H1 (cell line): ENCODE data around the gene SPATA31A5. TPM values are rescaled to one million over a fixed set of nuclear protein-coding genes. Genes with fewer than 3 reads are reported as not detected.
"Not testable (repeated sequence)": the region's sequence is repeated elsewhere in the genome, so short reads cannot be mapped to it uniquely, and the experiment has no call there.

ENCODE experiments used
- CTCF ChIA-PET: fragments of 300-600 bp; sonication (Branson Sonifier 250); formaldehyde crosslinking; loops from one replicate; lab custom pipeline; 2021; ENCODE audit not compliant: partially characterized antibody; lab: Charles Lee
- POLR2A ChIA-PET: fragments of 300-600 bp; sonication (Branson Sonifier 250); formaldehyde crosslinking; loops from one replicate; lab custom pipeline; 2021; ENCODE audit warnings: inconsistent platforms; ENCODE audit not compliant: partially characterized antibody; lab: Charles Lee
- DNase-seq, 2 experiments: peaks; one replicate each; pipeline versions ENCODE4 v3.0.0 to v3.0.0-alpha.2; 2010 to 2022; ENCODE audit warnings: low spot score in 2 of 2, low read depth in 1 of 2, mixed read lengths in 1 of 2
- FAIRE-seq: peaks from 2 replicates; lab custom pipeline; 2011; peaks lifted over from hg19 to GRCh38; lab: Jason Lieb, UNC
- H2AFZ ChIP-seq: 2 replicates; pipeline ENCODE4 v1.8.1; 2012; ENCODE audit warnings: low read length, inconsistent platforms
- H2AK5ac ChIP-seq: 2 replicates; pipeline ENCODE4 v1.6.1; 2013; ENCODE audit warnings: low read depth, low read length
- H2BK120ac ChIP-seq: replicated peaks from 2 replicates; pipeline ENCODE3; 2013; ENCODE audit warnings: low read depth, low read length, inconsistent platforms
- H2BK12ac ChIP-seq: 2 replicates; pipeline ENCODE4 v1.6.1; 2013; ENCODE audit warnings: low read depth, low read length
- H2BK15ac ChIP-seq: 2 replicates; pipeline ENCODE4 v1.6.1; 2013; ENCODE audit warnings: low read length
- H2BK20ac ChIP-seq: 2 replicates; pipeline ENCODE4 v1.6.1; 2013; ENCODE audit warnings: low read length
- H2BK5ac ChIP-seq: 2 replicates; pipeline ENCODE4 v1.6.1; 2013; ENCODE audit warnings: low read depth, low read length
- H3K14ac ChIP-seq: 2 replicates; pipeline ENCODE4 v1.6.1; 2013; ENCODE audit warnings: inconsistent platforms; ENCODE audit not compliant: insufficient read length
- H3K18ac ChIP-seq: 2 replicates; pipeline ENCODE4 v1.6.1; 2013; ENCODE audit warnings: low read length; ENCODE audit errors: extremely low read depth
- H3K23ac ChIP-seq: 2 replicates; pipeline ENCODE4 v1.6.1; 2013; ENCODE audit warnings: inconsistent platforms; ENCODE audit not compliant: insufficient read length
- H3K23me2 ChIP-seq: 2 replicates; pipeline ENCODE4 v1.6.1; 2013; ENCODE audit warnings: low read depth, low read length
- H3K27ac ChIP-seq: 2 replicates; pipeline ENCODE4 v1.6.1; 2011; ENCODE audit warnings: low read depth, low read length, inconsistent platforms
- H3K27me3 ChIP-seq, 4 experiments: replicated peaks in 1 of 4; 1 replicate in 1 of 4; 2 replicates in 3 of 4; pipeline versions ENCODE4 v1.6.1 to v1.8.1; 2011 to 2013; ENCODE audit warnings: low read length in 3 of 4, mild to moderate bottlenecking in 3 of 4, inconsistent platforms in 2 of 4, mixed read lengths in 2 of 4, moderate library complexity in 1 of 4; ENCODE audit not compliant: control insufficient read depth in 3 of 4, insufficient read depth in 3 of 4; ENCODE audit errors: extremely low read depth in 1 of 4
- H3K36me3 ChIP-seq, 4 experiments: 2 replicates each; pipeline versions ENCODE4 v1.6.1 to v1.8.1; 2011 to 2013; ENCODE audit warnings: mild to moderate bottlenecking in 4 of 4, low read length in 3 of 4, moderate library complexity in 2 of 4, control low read depth in 1 of 4, inconsistent platforms in 1 of 4; ENCODE audit not compliant: insufficient read depth in 4 of 4, control insufficient read depth in 2 of 4
- H3K4ac ChIP-seq: replicated peaks from 2 replicates; pipeline ENCODE3; 2013; ENCODE audit warnings: low read length, low read depth, mixed read lengths, inconsistent platforms; ENCODE audit not compliant: insufficient read length
- H3K4me1 ChIP-seq, 4 experiments: replicated peaks in 1 of 4; 1 replicate in 1 of 4; 2 replicates in 3 of 4; pipeline versions ENCODE4 v1.6.1 to v1.8.1; 2011 to 2013; ENCODE audit warnings: low read length in 3 of 4, inconsistent platforms in 2 of 4, mixed read lengths in 1 of 4; ENCODE audit not compliant: insufficient read depth in 4 of 4, control insufficient read depth in 3 of 4
- H3K4me2 ChIP-seq, 2 experiments: 2 replicates each; pipeline versions ENCODE4 v1.6.1 to v1.8.1; 2011 to 2013; ENCODE audit warnings: low read depth in 2 of 2, low read length in 2 of 2, control low read depth in 1 of 2, inconsistent platforms in 1 of 2, mild to moderate bottlenecking in 1 of 2; ENCODE audit not compliant: insufficient read depth in 1 of 2
- H3K4me3 ChIP-seq, 4 experiments: fragments of 200-600, 300-600 bp in 1 of 4; sonication (generic), shearing (Covaris generic), sonication (Bioruptor Twin) in 1 of 4; 2 replicates each; pipeline versions ENCODE4 v1.5.1 to v1.8.1; 2011 to 2016; ENCODE audit warnings: low read length in 4 of 4, low read depth in 3 of 4, control low read depth in 2 of 4, inconsistent platforms in 2 of 4, mild to moderate bottlenecking in 2 of 4, mixed read lengths in 1 of 4, moderate library complexity in 1 of 4; ENCODE audit not compliant: insufficient read depth in 2 of 4; ENCODE audit errors: extremely low read depth in 1 of 4
- H3K56ac ChIP-seq: replicated peaks from 2 replicates; pipeline ENCODE3; 2013; ENCODE audit warnings: low read depth, mild to moderate bottlenecking, mixed read lengths, low read length, inconsistent platforms; ENCODE audit not compliant: insufficient read length
- H3K79me1 ChIP-seq: 2 replicates; pipeline ENCODE4 v1.6.1; 2013; ENCODE audit warnings: low read depth, low read length, control low read depth
- H3K79me2 ChIP-seq, 2 experiments: 2 replicates each; pipeline versions ENCODE4 v1.6.1 to v1.8.1; 2012 to 2013; ENCODE audit warnings: low read length in 2 of 2, mild to moderate bottlenecking in 2 of 2, inconsistent platforms in 1 of 2; ENCODE audit not compliant: insufficient read depth in 2 of 2, control insufficient read depth in 1 of 2
- H3K9ac ChIP-seq, 4 experiments: replicated peaks in 1 of 4; 1 replicate in 1 of 4; 2 replicates in 3 of 4; pipeline versions ENCODE4 v1.6.1 to v1.8.1; 2011 to 2013; ENCODE audit warnings: low read depth in 3 of 4, low read length in 3 of 4, control low read depth in 2 of 4, mild to moderate bottlenecking in 2 of 4, moderate library complexity in 2 of 4, inconsistent platforms in 1 of 4; ENCODE audit errors: extremely low read depth in 1 of 4
- H3K9me3 ChIP-seq, 2 experiments: 2 replicates each; pipeline versions ENCODE4 v1.6.1 to v1.8.1; 2012 to 2013; ENCODE audit warnings: mild to moderate bottlenecking in 2 of 2, moderate library complexity in 2 of 2, control low read depth in 1 of 2, inconsistent platforms in 1 of 2, low read depth in 1 of 2, low read length in 1 of 2, mixed read lengths in 1 of 2; ENCODE audit not compliant: insufficient read depth in 2 of 2
- H4K20me1 ChIP-seq, 2 experiments: replicated peaks in 1 of 2; 2 replicates each; pipeline versions ENCODE3 to v1.8.1; 2011 to 2013; ENCODE audit warnings: inconsistent platforms in 2 of 2, low read length in 2 of 2, mild to moderate bottlenecking in 1 of 2; ENCODE audit not compliant: insufficient read depth in 2 of 2, control insufficient read depth in 1 of 2
- H4K5ac ChIP-seq: 2 replicates; pipeline ENCODE4 v1.6.1; 2013; ENCODE audit warnings: low read length, low read depth, mixed read lengths, inconsistent platforms; ENCODE audit not compliant: insufficient read length
- H4K8ac ChIP-seq: 2 replicates; pipeline ENCODE4 v1.8.0; 2013; ENCODE audit warnings: mild to moderate bottlenecking, moderate library complexity, low read length, inconsistent platforms; ENCODE audit not compliant: insufficient read depth; ENCODE audit errors: extremely low read depth
- H4K91ac ChIP-seq: replicated peaks from 2 replicates; pipeline ENCODE3; 2013; ENCODE audit warnings: low read length, mixed read lengths, inconsistent platforms; ENCODE audit not compliant: insufficient read length
- polyA plus RNA-seq, 7 experiments: library from polyadenylated mRNA; depleted of rRNA in 3 of 7; stranded (reverse) in 5 of 7; unstranded in 2 of 7; fragments of >200 nt in 5 of 7; fragments of 200-250 nt in 2 of 7; gene quantifications; 1 replicate in 5 of 7; 2 replicates in 1 of 7; 4 replicates in 1 of 7; pipeline versions ENCODE4 v1.2.1 to v1.2.3, GENCODE V29; 2011 to 2013; ENCODE audit warnings: missing spikeins in 2 of 7, mixed read lengths in 2 of 7
- small RNA-seq: library from polyadenylated mRNA; stranded (forward); fragments of <200 nt; extraction: miRNeasy Mini kit (QIAGEN cat#:217004); gene quantifications from one replicate; pipeline ENCODE3, GENCODE V24; 2013; ENCODE audit not compliant: insufficient read depth
- total RNA-seq: library from RNA; stranded (reverse); fragmentation: NEBNext Ultra II Directional; extraction: Animal tissue kit (Norgen Biotek cat#: 25700); gene quantifications from 2 replicates; pipeline ENCODE4 v1.2.1, GENCODE V29; 2021

Gene SPATA31A5
- total and polyA plus RNA-seq, 2 of the 8 experiments (the other 6 are each of a cell fraction or from before 2014, with no cell fraction given) = 0.05 TPM; not detected in 1

GRCh38 chr9:60966382-60966781 lies 52.2 kb downstream of the SPATA31A5 start:
- H3K79me1 ChIP-seq, H2AK5ac ChIP-seq, H4K91ac ChIP-seq, H3K79me2 ChIP-seq, POLR2A ChIA-PET, H3K9me3 ChIP-seq, H2BK12ac ChIP-seq, H2BK5ac ChIP-seq, H2BK120ac ChIP-seq, H3K4ac ChIP-seq, H3K14ac ChIP-seq, H3K56ac ChIP-seq, H3K27ac ChIP-seq, CTCF ChIA-PET, DNase-seq, H3K4me1 ChIP-seq, H3K23ac ChIP-seq, H2AFZ ChIP-seq, H3K9ac ChIP-seq, H3K36me3 ChIP-seq, H4K20me1 ChIP-seq, H3K27me3 ChIP-seq, H3K4me3 ChIP-seq, H2BK20ac ChIP-seq, H4K8ac ChIP-seq, H3K18ac ChIP-seq, H2BK15ac ChIP-seq, FAIRE-seq, H3K23me2 ChIP-seq, H4K5ac ChIP-seq, H3K4me2 ChIP-seq: not testable (repeated sequence)

Small RNA genes within 50 kb of the gene (small RNA-seq; reads per million reads assigned to genes)
- not detected for gene AL590491.3
